ENCODE measurements around the gene PRMT7.

GRCh38 chr16:68389750-68390371, 79.0 kb downstream of the PRMT7 start:
- TF ChIP-seq, protein P1, sequence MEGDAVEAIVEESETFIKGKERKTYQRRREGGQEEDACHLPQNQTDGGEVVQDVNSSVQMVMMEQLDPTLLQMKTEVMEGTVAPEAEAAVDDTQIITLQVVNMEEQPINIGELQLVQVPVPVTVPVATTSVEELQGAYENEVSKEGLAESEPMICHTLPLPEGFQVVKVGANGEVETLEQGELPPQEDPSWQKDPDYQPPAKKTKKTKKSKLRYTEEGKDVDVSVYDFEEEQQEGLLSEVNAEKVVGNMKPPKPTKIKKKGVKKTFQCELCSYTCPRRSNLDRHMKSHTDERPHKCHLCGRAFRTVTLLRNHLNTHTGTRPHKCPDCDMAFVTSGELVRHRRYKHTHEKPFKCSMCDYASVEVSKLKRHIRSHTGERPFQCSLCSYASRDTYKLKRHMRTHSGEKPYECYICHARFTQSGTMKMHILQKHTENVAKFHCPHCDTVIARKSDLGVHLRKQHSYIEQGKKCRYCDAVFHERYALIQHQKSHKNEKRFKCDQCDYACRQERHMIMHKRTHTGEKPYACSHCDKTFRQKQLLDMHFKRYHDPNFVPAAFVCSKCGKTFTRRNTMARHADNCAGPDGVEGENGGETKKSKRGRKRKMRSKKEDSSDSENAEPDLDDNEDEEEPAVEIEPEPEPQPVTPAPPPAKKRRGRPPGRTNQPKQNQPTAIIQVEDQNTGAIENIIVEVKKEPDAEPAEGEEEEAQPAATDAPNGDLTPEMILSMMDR (IDR thresholded peaks at IDR 0.05; ENCODE audit: poor library complexity, severe bottlenecking): no peak
- no peak for TF ChIP-seq EP300 (conservative IDR thresholded peaks at IDR 0.05; ENCODE audit: poor library complexity, severe bottlenecking)
- TF ChIP-seq, protein P2, sequence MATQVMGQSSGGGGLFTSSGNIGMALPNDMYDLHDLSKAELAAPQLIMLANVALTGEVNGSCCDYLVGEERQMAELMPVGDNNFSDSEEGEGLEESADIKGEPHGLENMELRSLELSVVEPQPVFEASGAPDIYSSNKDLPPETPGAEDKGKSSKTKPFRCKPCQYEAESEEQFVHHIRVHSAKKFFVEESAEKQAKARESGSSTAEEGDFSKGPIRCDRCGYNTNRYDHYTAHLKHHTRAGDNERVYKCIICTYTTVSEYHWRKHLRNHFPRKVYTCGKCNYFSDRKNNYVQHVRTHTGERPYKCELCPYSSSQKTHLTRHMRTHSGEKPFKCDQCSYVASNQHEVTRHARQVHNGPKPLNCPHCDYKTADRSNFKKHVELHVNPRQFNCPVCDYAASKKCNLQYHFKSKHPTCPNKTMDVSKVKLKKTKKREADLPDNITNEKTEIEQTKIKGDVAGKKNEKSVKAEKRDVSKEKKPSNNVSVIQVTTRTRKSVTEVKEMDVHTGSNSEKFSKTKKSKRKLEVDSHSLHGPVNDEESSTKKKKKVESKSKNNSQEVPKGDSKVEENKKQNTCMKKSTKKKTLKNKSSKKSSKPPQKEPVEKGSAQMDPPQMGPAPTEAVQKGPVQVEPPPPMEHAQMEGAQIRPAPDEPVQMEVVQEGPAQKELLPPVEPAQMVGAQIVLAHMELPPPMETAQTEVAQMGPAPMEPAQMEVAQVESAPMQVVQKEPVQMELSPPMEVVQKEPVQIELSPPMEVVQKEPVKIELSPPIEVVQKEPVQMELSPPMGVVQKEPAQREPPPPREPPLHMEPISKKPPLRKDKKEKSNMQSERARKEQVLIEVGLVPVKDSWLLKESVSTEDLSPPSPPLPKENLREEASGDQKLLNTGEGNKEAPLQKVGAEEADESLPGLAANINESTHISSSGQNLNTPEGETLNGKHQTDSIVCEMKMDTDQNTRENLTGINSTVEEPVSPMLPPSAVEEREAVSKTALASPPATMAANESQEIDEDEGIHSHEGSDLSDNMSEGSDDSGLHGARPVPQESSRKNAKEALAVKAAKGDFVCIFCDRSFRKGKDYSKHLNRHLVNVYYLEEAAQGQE (IDR thresholded peaks at IDR 0.05; ENCODE audit: borderline replicate concordance): no peak
